ENCODE results near the gene POLD4. TPM values are rescaled to one million over a fixed set of nuclear protein-coding genes. Genes with fewer than 3 reads are reported as not detected.

POLD4 gene
- total RNA-seq, 1 donor from 2014 or later = 47.0 TPM

DNA sequence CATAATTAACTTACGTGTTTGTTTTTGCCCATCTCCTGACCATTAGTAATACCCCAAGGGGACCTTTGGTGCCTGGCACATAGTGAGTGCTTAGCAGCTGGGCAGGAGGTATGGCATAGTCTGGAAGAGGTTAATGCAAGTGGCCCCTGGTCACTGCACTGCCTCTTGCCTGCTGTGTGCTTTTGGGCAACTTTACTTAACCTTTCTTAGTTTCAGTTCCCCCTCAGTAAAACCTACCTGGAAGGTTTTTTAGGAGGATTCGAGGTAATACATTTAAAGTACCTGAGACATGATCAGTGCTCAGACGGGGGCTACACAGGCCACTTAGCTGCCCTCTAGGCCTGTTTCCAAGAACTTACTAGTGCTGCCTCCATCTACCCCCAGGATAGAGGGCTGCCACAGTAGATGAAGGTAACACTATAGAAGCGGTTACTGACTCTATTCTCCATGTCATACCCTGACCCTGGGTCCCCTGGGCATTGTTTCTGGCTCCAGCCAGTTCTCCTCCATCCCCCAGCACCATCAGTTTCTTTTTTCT is 3.3 kb downstream of the POLD4 start:
- intact Hi-C loops (cut with micrococcal nuclease) = no loop called here
- H3K4me3 ChIP-seq = no peak overlapping the region
- no peak for DNase-seq
- peaks cover 59% of the 10 kb centered on the region for H3K4me1 ChIP-seq
- no peaks in the 10 kb centered on the region for H3K9me3 ChIP-seq (replicated peaks)
- H3K36me3 ChIP-seq = no peaks in the 10 kb centered on the region
- no peaks in the 10 kb centered on the region for H3K27me3 ChIP-seq (ENCODE audit: low read depth)
- peak overlapping the region; percentile 58 for H3K27ac ChIP-seq (replicated peaks)
- TF ChIP-seq, protein P1, sequence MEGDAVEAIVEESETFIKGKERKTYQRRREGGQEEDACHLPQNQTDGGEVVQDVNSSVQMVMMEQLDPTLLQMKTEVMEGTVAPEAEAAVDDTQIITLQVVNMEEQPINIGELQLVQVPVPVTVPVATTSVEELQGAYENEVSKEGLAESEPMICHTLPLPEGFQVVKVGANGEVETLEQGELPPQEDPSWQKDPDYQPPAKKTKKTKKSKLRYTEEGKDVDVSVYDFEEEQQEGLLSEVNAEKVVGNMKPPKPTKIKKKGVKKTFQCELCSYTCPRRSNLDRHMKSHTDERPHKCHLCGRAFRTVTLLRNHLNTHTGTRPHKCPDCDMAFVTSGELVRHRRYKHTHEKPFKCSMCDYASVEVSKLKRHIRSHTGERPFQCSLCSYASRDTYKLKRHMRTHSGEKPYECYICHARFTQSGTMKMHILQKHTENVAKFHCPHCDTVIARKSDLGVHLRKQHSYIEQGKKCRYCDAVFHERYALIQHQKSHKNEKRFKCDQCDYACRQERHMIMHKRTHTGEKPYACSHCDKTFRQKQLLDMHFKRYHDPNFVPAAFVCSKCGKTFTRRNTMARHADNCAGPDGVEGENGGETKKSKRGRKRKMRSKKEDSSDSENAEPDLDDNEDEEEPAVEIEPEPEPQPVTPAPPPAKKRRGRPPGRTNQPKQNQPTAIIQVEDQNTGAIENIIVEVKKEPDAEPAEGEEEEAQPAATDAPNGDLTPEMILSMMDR (IDR thresholded peaks at IDR 0.05; ENCODE audit: borderline replicate concordance) = no peak

DNA sequence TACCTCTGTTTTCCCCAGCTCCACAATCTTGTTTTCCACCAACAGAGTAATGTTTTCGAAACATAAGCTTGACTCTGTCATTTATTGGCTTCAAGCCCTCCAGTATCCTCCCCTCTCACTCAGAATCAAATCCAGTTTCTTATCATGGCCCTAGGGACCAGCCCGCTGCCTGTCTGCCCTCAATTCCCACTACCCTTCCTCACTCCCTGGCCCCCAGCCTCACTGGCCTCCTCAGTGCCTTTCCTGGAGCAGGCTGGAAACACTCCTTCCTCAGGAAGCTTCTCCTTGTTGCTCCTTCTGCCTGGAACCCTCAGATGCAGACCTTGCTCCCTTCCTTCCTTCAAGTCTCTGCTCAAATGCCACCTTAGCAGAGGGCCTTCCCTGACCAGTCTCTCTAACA is 3.9 kb downstream of the POLD4 start:
- DNase-seq = no peak
- Histone ChIP-seq H3K36me3 (no peaks in the 10 kb centered on the region), H3K27me3 (ENCODE audit: low read depth) (no peaks in the 10 kb centered on the region), H3K9me3 (replicated peaks) (no peaks in the 10 kb centered on the region), H3K4me1 (peaks cover 53% of the 10 kb centered on the region), H3K27ac (replicated peaks) (peak overlapping the region; percentile 58), H3K4me3 (no peak overlapping the region)
- TF ChIP-seq, protein P1 (IDR thresholded peaks at IDR 0.05; ENCODE audit: borderline replicate concordance) = no peak
- intact Hi-C loops (cut with micrococcal nuclease) = no loop called here

DNA sequence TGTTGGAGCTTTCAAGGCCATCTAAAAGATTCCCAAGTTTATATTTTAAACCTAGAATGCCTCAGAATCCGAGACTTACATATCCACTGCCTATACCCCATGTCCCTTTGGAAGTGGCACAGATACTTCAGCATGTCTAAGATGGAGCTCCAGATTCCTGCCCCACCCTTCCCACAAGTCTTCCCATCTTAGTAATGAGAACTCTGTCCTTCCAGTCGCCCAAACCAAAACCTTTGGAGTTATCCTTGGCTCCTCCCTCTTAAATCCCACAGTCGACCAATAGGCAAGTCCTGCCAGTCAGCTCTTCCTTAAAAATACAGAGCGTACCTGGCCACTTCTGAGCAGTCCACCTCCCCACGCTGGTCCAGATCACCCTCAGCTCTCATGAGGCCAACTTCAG is 4.3 kb downstream of the POLD4 start:
- intact Hi-C loops (cut with micrococcal nuclease) = no loop called here
- peak overlapping the region; percentile 58 for H3K27ac ChIP-seq (replicated peaks)
- TF ChIP-seq, protein P1 (IDR thresholded peaks at IDR 0.05; ENCODE audit: borderline replicate concordance) = no peak

DNA sequence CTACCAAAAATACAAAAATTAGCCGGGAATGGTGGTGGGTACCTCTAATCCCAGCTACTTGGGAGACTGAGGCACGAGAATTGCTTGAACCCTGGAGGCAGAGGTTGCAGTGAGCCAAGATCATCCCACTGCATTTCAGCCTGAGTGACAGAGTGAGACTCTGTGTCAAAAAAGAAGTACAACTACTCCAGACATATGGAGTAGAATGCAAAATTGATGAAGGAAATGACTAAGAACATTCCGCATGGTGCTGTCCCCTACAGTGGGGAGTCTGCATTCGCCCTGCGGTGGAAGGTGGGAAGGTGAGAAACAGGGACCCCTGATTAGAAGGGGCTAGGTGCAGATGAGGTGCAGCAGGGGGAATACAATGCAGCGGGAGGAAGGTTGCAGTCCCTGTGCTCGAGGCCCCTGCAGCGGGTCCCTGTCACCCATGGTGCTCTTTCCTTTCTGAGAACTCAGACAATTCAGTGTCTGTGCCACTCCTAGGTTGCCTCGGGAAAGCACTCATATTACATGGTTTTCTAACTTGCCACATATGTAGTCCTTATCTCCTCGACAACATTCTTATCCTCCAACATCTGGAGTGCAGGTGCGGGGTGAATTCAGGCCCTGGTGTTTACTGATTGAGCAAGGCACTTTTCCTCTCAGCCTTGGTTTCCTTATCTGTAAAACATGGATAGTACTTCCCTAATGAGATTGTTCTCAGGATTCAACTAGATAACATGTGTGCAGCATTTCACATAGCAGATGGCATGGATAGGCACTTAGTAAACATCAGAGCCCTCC is 5.2 kb downstream of the POLD4 start:
- no peak for DNase-seq
- TF ChIP-seq, protein P1 (IDR thresholded peaks at IDR 0.05; ENCODE audit: borderline replicate concordance) = no peak
- Histone ChIP-seq H3K4me3 (no peak overlapping the region), H3K27me3 (ENCODE audit: low read depth) (no peaks in the 10 kb centered on the region), H3K4me1 (peaks cover 43% of the 10 kb centered on the region), H3K9me3 (replicated peaks) (no peaks in the 10 kb centered on the region), H3K27ac (replicated peaks) (peak overlapping the region; percentile 58), H3K36me3 (no peaks in the 10 kb centered on the region)
- intact Hi-C loops (cut with micrococcal nuclease) = no loop called here

More for the DNA sequence above, 4.3 kb downstream of the POLD4 start:
- no peak overlapping the region for H3K4me3 ChIP-seq
- no peaks in the 10 kb centered on the region for H3K9me3 ChIP-seq (replicated peaks)
- H3K4me1 ChIP-seq = peaks cover 49% of the 10 kb centered on the region
- H3K36me3 ChIP-seq = no peaks in the 10 kb centered on the region
- no peak for DNase-seq
- H3K27me3 ChIP-seq (ENCODE audit: low read depth) = no peaks in the 10 kb centered on the region

DNA sequence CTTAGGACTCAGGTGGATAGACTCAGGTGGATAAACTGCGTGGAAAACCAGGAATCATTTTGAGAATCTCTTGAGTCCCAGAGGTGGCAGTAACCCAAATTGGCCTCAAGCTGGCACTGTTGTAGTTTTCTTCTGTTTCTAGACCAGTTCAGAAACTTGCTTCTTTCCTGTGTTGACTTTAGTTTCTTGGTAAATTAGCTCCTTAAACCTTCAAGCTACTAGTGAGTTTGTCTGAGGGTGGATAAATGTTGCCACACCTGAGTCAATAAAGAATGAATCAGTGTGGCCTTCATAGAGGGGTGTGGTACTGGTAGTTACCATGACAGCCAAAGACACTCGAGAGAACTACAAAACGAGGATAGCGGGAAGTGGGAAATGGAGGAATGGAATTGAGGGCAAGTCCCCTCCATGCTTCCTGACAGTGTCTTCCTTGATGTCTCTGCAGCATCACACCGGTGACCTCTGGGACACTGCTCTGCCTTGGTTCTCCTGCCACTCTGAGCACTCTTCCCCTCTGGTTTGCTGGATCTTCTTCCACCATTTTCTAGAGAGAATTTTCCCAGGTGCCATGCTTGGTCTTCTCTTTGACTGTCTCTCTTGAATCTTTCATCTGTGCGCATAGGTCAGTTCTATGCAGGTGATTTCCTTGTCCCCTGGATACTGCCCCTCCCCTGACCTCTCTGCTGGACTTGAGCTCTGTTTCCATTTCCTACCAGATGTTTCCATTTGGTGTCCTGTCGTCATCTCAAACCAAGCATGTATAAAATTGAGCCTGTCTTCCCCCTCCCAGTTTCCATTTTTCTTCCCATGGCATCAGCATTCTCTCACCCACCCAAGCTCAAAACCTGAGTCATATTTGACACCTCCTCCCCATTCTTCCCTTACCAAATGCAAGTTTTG is 7.2 kb downstream of the POLD4 start:
- no peaks in the 10 kb centered on the region for H3K27me3 ChIP-seq (ENCODE audit: low read depth)
- no peak for DNase-seq
- intact Hi-C loops (cut with micrococcal nuclease) = no loop called here
- no peak overlapping the region for H3K4me3 ChIP-seq
- TF ChIP-seq, protein P1 (IDR thresholded peaks at IDR 0.05; ENCODE audit: borderline replicate concordance) = peak; percentile 57
- peaks cover 23% of the 10 kb centered on the region for H3K4me1 ChIP-seq
- H3K36me3 ChIP-seq = no peaks in the 10 kb centered on the region
- H3K27ac ChIP-seq (replicated peaks) = no peak overlapping the region
- H3K9me3 ChIP-seq (replicated peaks) = peaks cover 6% of the 10 kb centered on the region

All from left ventricle myocardium inferior (tissue), 1 donor.